Hepatocyte (in vitro differentiated cells): ENCODE results near the gene PAOX.

Experiments
- CTCF ChIP-seq: fragments of 200-600 bp; sonication (generic); IDR thresholded peaks from 2 replicates; pipeline ENCODE4 v1.5.1; 2016; ENCODE audit warnings: antibody characterized with exemption, mild to moderate bottlenecking; ENCODE audit not compliant: poor library complexity
- EZH2 ChIP-seq: fragments of 200-600 bp; sonication (generic); IDR thresholded peaks from 2 replicates; pipeline ENCODE4 v1.6.1; 2016; ENCODE audit warnings: antibody characterized with exemption, mild to moderate bottlenecking, borderline replicate concordance
- EZH2phosphoT487 ChIP-seq: fragments of 200-600 bp; sonication (generic); IDR thresholded peaks from one replicate; pipeline ENCODE4 v1.6.1; 2018; ENCODE audit warnings: antibody characterized with exemption, mild to moderate bottlenecking, low read depth, moderate library complexity; ENCODE audit not compliant: unreplicated experiment, severe bottlenecking

- TF ChIP-seq CTCF (no peak), EZH2phosphoT487 (no peak), EZH2 (no peak)
Measured at GRCh38 chr10:133405272-133405671, 26.2 kb downstream of the PAOX start.
